H9 (cell line): ENCODE measurements around the gene SPAG17. TPM values are rescaled to one million over a fixed set of nuclear protein-coding genes. Genes with fewer than 3 reads are reported as not detected.

ENCODE experiments used
- DNase-seq: peaks from one replicate; pipeline ENCODE4 v3.0.0-alpha.2; 2017
- H2AFZ ChIP-seq: one replicate; pipeline ENCODE4 v1.6.1; 2013; ENCODE audit warnings: mild to moderate bottlenecking, low read length, control low read depth, moderate library complexity
- H2AK5ac ChIP-seq: 2 replicates; pipeline ENCODE4 v1.6.1; 2013; ENCODE audit warnings: low read length, control low read depth, mixed read lengths; ENCODE audit not compliant: insufficient read length
- H2BK120ac ChIP-seq: one replicate; pipeline ENCODE4 v1.6.1; 2013; ENCODE audit warnings: low read depth, mild to moderate bottlenecking, low read length, control low read depth, inconsistent platforms; ENCODE audit not compliant: poor library complexity, severe bottlenecking
- H2BK12ac ChIP-seq: 2 replicates; pipeline ENCODE4 v1.6.1; 2013; ENCODE audit warnings: low read length, control low read depth, mixed read lengths, low read depth; ENCODE audit not compliant: insufficient read length
- H2BK15ac ChIP-seq: 2 replicates; pipeline ENCODE4 v1.6.1; 2013; ENCODE audit warnings: low read depth, low read length, control low read depth
- H2BK20ac ChIP-seq: one replicate; pipeline ENCODE4 v1.6.1; 2013; ENCODE audit warnings: low read depth, mild to moderate bottlenecking, low read length, control low read depth, inconsistent platforms; ENCODE audit not compliant: poor library complexity, severe bottlenecking
- H2BK5ac ChIP-seq: 2 replicates; pipeline ENCODE4 v1.6.1; 2013; ENCODE audit warnings: low read length, control low read depth, mixed read lengths; ENCODE audit not compliant: insufficient read length
- H3K14ac ChIP-seq: 2 replicates; pipeline ENCODE4 v1.6.1; 2013; ENCODE audit warnings: low read length, control low read depth; ENCODE audit not compliant: insufficient read depth
- H3K18ac ChIP-seq: 2 replicates; pipeline ENCODE4 v1.6.1; 2013; ENCODE audit warnings: low read depth, mild to moderate bottlenecking, mixed read lengths, low read length, control low read depth; ENCODE audit not compliant: insufficient read length
- H3K23ac ChIP-seq: 2 replicates; pipeline ENCODE4 v1.6.1; 2013; ENCODE audit warnings: low read length, control low read depth, mixed read lengths, low read depth; ENCODE audit not compliant: insufficient read length
- H3K23me2 ChIP-seq: 2 replicates; pipeline ENCODE4 v1.6.1; 2013; ENCODE audit warnings: low read depth, mild to moderate bottlenecking, mixed read lengths, low read length, control low read depth; ENCODE audit not compliant: insufficient read length, poor library complexity, severe bottlenecking
- H3K27ac ChIP-seq: 2 replicates; pipeline ENCODE4 v1.5.1; 2013; ENCODE audit warnings: low read length, control low read depth, mixed read lengths, low read depth; ENCODE audit not compliant: insufficient read length
- H3K27me3 ChIP-seq: 2 replicates; pipeline ENCODE4 v1.6.1; 2013; ENCODE audit warnings: low read length, control low read depth, inconsistent platforms; ENCODE audit not compliant: insufficient read depth
- H3K4ac ChIP-seq: 2 replicates; pipeline ENCODE4 v1.6.1; 2013; ENCODE audit warnings: low read depth, mild to moderate bottlenecking, control low read depth, inconsistent platforms, low read length, moderate library complexity
- H3K4me1 ChIP-seq: 2 replicates; pipeline ENCODE4 v1.6.1; 2013; ENCODE audit warnings: low read length, control low read depth, inconsistent platforms; ENCODE audit not compliant: insufficient read depth
- H3K4me2 ChIP-seq: 2 replicates; pipeline ENCODE4 v1.6.1; 2013; ENCODE audit warnings: low read length, control low read depth, mixed read lengths; ENCODE audit not compliant: insufficient read length, insufficient read depth
- H3K56ac ChIP-seq: 2 replicates; pipeline ENCODE4 v1.6.1; 2013; ENCODE audit warnings: low read depth, mild to moderate bottlenecking, mixed read lengths, low read length, control low read depth; ENCODE audit not compliant: insufficient read length
- H3K79me1 ChIP-seq: 2 replicates; pipeline ENCODE4 v1.6.1; 2013; ENCODE audit warnings: low read depth, mild to moderate bottlenecking, moderate library complexity, low read length, control low read depth, inconsistent platforms; ENCODE audit not compliant: insufficient read depth, poor library complexity, severe bottlenecking
- H3K79me2 ChIP-seq: 2 replicates; pipeline ENCODE4 v1.6.1; 2013; ENCODE audit warnings: low read length, control low read depth, inconsistent platforms; ENCODE audit not compliant: insufficient read depth
- H3K9ac ChIP-seq: 2 replicates; pipeline ENCODE4 v1.6.1; 2013; ENCODE audit warnings: low read length, control low read depth, mixed read lengths; ENCODE audit not compliant: insufficient read length; ENCODE audit errors: extremely low read depth
- H3K9me3 ChIP-seq: one replicate; pipeline ENCODE4 v1.6.1; 2013; ENCODE audit warnings: low read depth, low read length, inconsistent platforms; ENCODE audit not compliant: control insufficient read depth
- H3T11ph ChIP-seq: one replicate; pipeline ENCODE4 v1.6.1; 2013; ENCODE audit warnings: mild to moderate bottlenecking, low read length, control low read depth, inconsistent platforms
- H4K20me1 ChIP-seq: one replicate; pipeline ENCODE4 v1.6.1; 2013; ENCODE audit not compliant: control insufficient read depth, insufficient read length, insufficient read depth
- H4K5ac ChIP-seq: 2 replicates; pipeline ENCODE4 v1.6.1; 2013; ENCODE audit warnings: low read depth, mild to moderate bottlenecking, mixed read lengths, low read length, control low read depth; ENCODE audit not compliant: insufficient read length
- H4K8ac ChIP-seq: replicated peaks from 2 replicates; pipeline ENCODE4 v1.6.1; 2013; ENCODE audit warnings: low read length, control low read depth, mixed read lengths, low read depth; ENCODE audit not compliant: insufficient read length
- H4K91ac ChIP-seq: 2 replicates; pipeline ENCODE4 v1.6.1; 2013; ENCODE audit warnings: low read depth, mild to moderate bottlenecking, moderate library complexity, mixed read lengths, low read length, control low read depth; ENCODE audit not compliant: insufficient read length
- H3K27ac Mint-ChIP-seq, 3 experiments: 2 replicates in 2 of 3; 3 replicates in 1 of 3; pipeline ENCODE4 v1.8.0; 2020 to 2021; ENCODE audit warnings: mixed read lengths in 3 of 3, mild to moderate bottlenecking in 1 of 3, moderate library complexity in 1 of 3
- H3K27me3 Mint-ChIP-seq: 2 replicates; pipeline ENCODE4 v1.8.0; 2021; ENCODE audit warnings: low read depth, mild to moderate bottlenecking, moderate library complexity, mixed read lengths
- H3K36me3 Mint-ChIP-seq, 3 experiments: 2 replicates in 2 of 3; 3 replicates in 1 of 3; pipeline ENCODE4 v1.8.0; 2020 to 2021; ENCODE audit warnings: low read depth in 3 of 3, mixed read lengths in 3 of 3; ENCODE audit not compliant: insufficient read depth in 1 of 3
- H3K4me1 Mint-ChIP-seq, 2 experiments: 2 replicates each; pipeline ENCODE4 v1.8.0; 2020; ENCODE audit warnings: mixed read lengths in 2 of 2
- H3K4me3 Mint-ChIP-seq, 2 experiments: 2 replicates in 1 of 2; 3 replicates in 1 of 2; pipeline ENCODE4 v1.8.0; 2020 to 2021; ENCODE audit warnings: mild to moderate bottlenecking in 2 of 2, mixed read lengths in 2 of 2, moderate library complexity in 1 of 2
- H3K9me3 Mint-ChIP-seq, 2 experiments: 2 replicates in 1 of 2; 3 replicates in 1 of 2; pipeline ENCODE4 v1.8.0; 2020; ENCODE audit warnings: mild to moderate bottlenecking in 2 of 2, mixed read lengths in 2 of 2, moderate library complexity in 1 of 2
- WGBS: extraction: QIAGEN DNeasy Blood & Tissue Kit; methylation state at CpG from one replicate; pipeline ENCODE4 v1.1.7; 2013; ENCODE audit warnings: missing lambda C conversion rate, low lambda C conversion rate, mixed read lengths; ENCODE audit not compliant: insufficient read length; ENCODE audit errors: extremely low coverage; 5-methylcytosine and 5-hydroxymethylcytosine counted together
- total RNA-seq: library from RNA; stranded (reverse); gene quantifications from 2 replicates; pipeline ENCODE4 v1.2.1, GENCODE V29; 2021
- TF ChIP-seq, protein P1 (sequence below): fragments of 200-600 bp; sonication (generic); conservative IDR thresholded peaks from 3 replicates; pipeline ENCODE4 v1.8.0; 2021; ENCODE audit warnings: antibody characterized with exemption, mild to moderate bottlenecking

SPAG17 gene
- total RNA-seq, 1 experiment from 2014 or later = 0.37 TPM

DNA sequence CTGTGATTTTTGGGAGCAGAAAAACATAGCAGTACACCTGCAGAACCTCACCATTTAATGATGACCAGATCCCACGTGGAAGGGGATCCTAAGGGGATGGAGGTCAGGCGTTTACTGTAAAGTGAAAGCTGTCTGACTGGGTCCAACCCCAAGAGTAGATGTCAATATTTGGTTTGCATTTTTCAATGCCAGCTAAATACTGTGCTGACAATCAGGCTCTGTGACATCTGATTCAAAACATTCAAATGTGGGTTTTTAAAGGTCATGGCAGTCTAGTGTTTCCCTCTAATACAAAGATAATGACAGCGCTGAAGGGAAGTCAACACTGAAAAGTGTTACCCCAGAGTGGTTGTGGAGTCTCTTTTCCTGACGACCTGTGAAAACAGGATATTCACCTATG, 68.1 kb downstream of the SPAG17 start:
- H3K9ac ChIP-seq = no peak overlapping the region
- no peak overlapping the region for H2AK5ac ChIP-seq
- no peak overlapping the region for H3K56ac ChIP-seq
- no peak overlapping the region for H3K14ac ChIP-seq
- Mint-ChIP-seq H3K27me3 (no peaks in the 10 kb centered on the region), H3K36me3 (no peaks in the 10 kb centered on the region), H3K4me3 (no peak overlapping the region), H3K9me3 (no peaks in the 10 kb centered on the region), H3K27ac (no peak overlapping the region), H3K4me1 (peaks cover 10 to 12% of the 10 kb centered on the region in 2 experiments)
- no peak overlapping the region for H3K18ac ChIP-seq
- H3K79me2 ChIP-seq = no peaks in the 10 kb centered on the region
- H3K4me1 ChIP-seq = no peaks in the 10 kb centered on the region
- no peak overlapping the region for H3K4me2 ChIP-seq
- H2BK12ac ChIP-seq = no peak overlapping the region
- H4K20me1 ChIP-seq = no peaks in the 10 kb centered on the region
- H2BK15ac ChIP-seq = no peak overlapping the region
- no peak overlapping the region for H4K91ac ChIP-seq
- TF ChIP-seq, protein P1, sequence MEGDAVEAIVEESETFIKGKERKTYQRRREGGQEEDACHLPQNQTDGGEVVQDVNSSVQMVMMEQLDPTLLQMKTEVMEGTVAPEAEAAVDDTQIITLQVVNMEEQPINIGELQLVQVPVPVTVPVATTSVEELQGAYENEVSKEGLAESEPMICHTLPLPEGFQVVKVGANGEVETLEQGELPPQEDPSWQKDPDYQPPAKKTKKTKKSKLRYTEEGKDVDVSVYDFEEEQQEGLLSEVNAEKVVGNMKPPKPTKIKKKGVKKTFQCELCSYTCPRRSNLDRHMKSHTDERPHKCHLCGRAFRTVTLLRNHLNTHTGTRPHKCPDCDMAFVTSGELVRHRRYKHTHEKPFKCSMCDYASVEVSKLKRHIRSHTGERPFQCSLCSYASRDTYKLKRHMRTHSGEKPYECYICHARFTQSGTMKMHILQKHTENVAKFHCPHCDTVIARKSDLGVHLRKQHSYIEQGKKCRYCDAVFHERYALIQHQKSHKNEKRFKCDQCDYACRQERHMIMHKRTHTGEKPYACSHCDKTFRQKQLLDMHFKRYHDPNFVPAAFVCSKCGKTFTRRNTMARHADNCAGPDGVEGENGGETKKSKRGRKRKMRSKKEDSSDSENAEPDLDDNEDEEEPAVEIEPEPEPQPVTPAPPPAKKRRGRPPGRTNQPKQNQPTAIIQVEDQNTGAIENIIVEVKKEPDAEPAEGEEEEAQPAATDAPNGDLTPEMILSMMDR = no peak
- no peaks in the 10 kb centered on the region for H3K9me3 ChIP-seq
- H2BK20ac ChIP-seq = no peak overlapping the region
- no peaks in the 10 kb centered on the region for H3K23me2 ChIP-seq
- H3K27me3 ChIP-seq = no peaks in the 10 kb centered on the region
- WGBS = no CpG with 5 or more reads among the region's 4 CpGs
- H3K79me1 ChIP-seq = no peaks in the 10 kb centered on the region
- DNase-seq = no peak
- H3T11ph ChIP-seq = no peak overlapping the region
- H4K5ac ChIP-seq = no peak overlapping the region
- no peak overlapping the region for H4K8ac ChIP-seq
- no peak overlapping the region for H3K23ac ChIP-seq
- no peak overlapping the region for H2BK5ac ChIP-seq
- no peak overlapping the region for H2AFZ ChIP-seq
- H2BK120ac ChIP-seq = no peak overlapping the region
- no peak overlapping the region for H3K27ac ChIP-seq
- H3K4ac ChIP-seq = no peak overlapping the region
